ENCODE measurements around the gene CHD6.

DNA sequence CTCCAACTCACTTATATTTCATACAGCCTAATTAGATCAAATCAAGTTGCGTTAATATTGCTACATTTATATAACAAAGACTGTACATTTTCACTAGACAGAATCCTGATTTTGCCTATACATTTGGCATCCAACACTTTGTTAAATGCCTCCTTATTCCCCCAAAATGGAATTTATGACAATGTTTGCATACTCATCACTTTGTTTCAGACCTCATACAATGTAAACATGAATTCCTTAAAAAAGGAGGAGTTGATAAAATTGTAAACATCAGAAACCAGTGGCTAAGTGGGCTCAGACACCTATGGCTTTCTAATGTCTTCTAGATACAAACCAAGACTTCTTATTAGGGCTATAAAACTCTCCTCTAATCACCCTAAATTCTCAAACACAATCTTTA is 87.3 kb downstream of the CHD6 start:
- TF ChIP-seq, protein P1, sequence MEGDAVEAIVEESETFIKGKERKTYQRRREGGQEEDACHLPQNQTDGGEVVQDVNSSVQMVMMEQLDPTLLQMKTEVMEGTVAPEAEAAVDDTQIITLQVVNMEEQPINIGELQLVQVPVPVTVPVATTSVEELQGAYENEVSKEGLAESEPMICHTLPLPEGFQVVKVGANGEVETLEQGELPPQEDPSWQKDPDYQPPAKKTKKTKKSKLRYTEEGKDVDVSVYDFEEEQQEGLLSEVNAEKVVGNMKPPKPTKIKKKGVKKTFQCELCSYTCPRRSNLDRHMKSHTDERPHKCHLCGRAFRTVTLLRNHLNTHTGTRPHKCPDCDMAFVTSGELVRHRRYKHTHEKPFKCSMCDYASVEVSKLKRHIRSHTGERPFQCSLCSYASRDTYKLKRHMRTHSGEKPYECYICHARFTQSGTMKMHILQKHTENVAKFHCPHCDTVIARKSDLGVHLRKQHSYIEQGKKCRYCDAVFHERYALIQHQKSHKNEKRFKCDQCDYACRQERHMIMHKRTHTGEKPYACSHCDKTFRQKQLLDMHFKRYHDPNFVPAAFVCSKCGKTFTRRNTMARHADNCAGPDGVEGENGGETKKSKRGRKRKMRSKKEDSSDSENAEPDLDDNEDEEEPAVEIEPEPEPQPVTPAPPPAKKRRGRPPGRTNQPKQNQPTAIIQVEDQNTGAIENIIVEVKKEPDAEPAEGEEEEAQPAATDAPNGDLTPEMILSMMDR (IDR thresholded peaks at IDR 0.05) = no peak
- TF ChIP-seq POLR2AphosphoS5 (IDR thresholded peaks at IDR 0.05) (no peak), EP300 (IDR thresholded peaks at IDR 0.05) (no peak), POLR2A (IDR thresholded peaks at IDR 0.05; ENCODE audit: low read depth) (no peak)

Data from esophagus muscularis mucosa (tissue), 4 donors.